Neural cell (in vitro differentiated cells): ENCODE data around the gene CTTN.

Experiments
- CTCF ChIP-seq: fragments of 450-650 bp; IDR thresholded peaks from 2 replicates; pipeline ENCODE4 v1.5.1; 2014; ENCODE audit warnings: antibody characterized with exemption, mild to moderate bottlenecking, moderate library complexity; ENCODE audit not compliant: poor library complexity, severe bottlenecking
- EZH2 ChIP-seq: fragments of 200-600, 300-800 bp; shearing (Covaris generic), sonication (generic); IDR thresholded peaks from 2 replicates; pipeline ENCODE4 v1.6.1; 2014; ENCODE audit warnings: antibody characterized with exemption, low read length, borderline replicate concordance, mild to moderate bottlenecking; ENCODE audit not compliant: insufficient read depth, poor library complexity, severe bottlenecking
- MXI1 ChIP-seq: fragments of 450-650 bp; conservative IDR thresholded peaks from 2 replicates; pipeline ENCODE4 v1.6.1; 2014; ENCODE audit warnings: antibody characterized with exemption, mild to moderate bottlenecking; ENCODE audit not compliant: poor library complexity, severe bottlenecking
- POLR2AphosphoS5 ChIP-seq: IDR thresholded peaks from 2 replicates; pipeline ENCODE4 v1.6.1; 2012
- RAD21 ChIP-seq: fragments of 450-650 bp; conservative IDR thresholded peaks from 2 replicates; pipeline ENCODE4 v1.6.1; 2014; ENCODE audit warnings: antibody characterized with exemption, mild to moderate bottlenecking, moderate library complexity
- SMC3 ChIP-seq: fragments of 450-650 bp; conservative IDR thresholded peaks from 2 replicates; pipeline ENCODE4 v1.6.1; 2014; ENCODE audit warnings: antibody characterized with exemption, mild to moderate bottlenecking, moderate library complexity; ENCODE audit not compliant: poor library complexity
- TAF1 ChIP-seq: IDR thresholded peaks from 2 replicates; pipeline ENCODE4 v1.6.1; 2012; ENCODE audit warnings: low read depth

DNA sequence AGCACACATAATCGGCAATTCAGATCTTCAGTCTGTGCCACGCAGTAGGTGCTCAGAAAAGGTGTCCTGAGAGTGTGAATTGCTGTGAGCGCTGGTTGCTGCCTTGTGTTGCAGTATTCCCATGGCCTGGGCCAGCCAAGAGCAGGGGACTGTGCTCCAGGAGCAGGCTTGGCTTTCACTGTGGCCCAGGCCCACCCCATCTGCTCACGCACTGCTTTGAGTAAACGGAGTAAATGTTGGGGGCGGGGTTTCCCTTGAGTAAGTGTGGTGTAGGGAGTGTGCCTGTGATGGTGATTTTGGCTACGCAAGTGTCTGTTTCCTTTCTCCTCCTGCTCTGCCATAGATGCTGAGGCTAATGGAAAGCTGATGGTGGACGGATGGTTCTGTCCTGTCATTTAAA lies 2.3 kb downstream of the CTTN start:
- no peak for TF ChIP-seq CTCF
- no peak for TF ChIP-seq TAF1
- TF ChIP-seq RAD21 = no peak
- no peak for TF ChIP-seq POLR2AphosphoS5
- TF ChIP-seq SMC3 = no peak
- no peak for TF ChIP-seq EZH2
- no peak for TF ChIP-seq MXI1
